ENCODE data around the gene PTGR2.
"Not testable (repeated sequence)": the region's sequence is repeated elsewhere in the genome, so short reads cannot be mapped to it uniquely, and the experiment has no call there.

Gene PTGR2

GRCh38 chr14:73887694-73888459 lies 36.2 kb downstream of the PTGR2 start:
- DNase-seq, result no peak

DNA sequence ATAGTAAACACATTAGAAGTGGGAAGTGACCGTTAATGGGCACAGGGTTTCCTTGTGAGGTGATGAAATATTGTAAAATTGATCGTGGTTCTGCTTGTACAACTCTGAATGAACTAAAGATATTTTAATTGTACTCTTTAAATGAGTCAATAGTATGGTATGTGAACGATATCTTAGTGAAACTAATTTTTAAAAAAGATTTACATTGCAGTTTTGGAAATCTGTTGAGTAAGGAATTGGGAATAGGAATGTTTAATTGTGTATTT lies 36.8 kb downstream of the PTGR2 start:
- DNase-seq, result no peak

GRCh38 chr14:73888971-73889370 lies 37.3 kb downstream of the PTGR2 start:
- DNase-seq, result no peak

DNA sequence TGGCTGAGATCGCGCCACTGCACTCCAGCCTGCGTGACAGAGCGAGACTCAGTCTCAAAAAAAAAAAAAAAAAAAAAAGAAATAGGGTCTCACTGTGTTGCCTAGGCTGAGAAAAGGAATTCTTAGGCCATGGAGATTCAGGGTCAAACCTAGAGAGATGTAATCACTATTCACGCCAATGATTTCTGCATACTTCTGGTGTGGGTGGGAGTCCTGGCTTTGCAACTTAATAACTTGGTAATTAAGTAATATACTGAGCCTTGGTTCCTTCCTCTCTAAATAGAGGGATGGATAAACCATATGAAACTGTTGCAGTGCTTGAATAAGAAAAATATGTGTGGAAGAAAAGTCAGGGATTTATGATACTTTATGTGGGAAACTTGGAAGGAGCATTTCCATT lies 37.7 kb downstream of the PTGR2 start:
- no peak for DNase-seq

- not testable (repeated sequence) for DNase-seq
These were observed 42.6 kb downstream of the PTGR2 start for GRCh38 chr14:73894180-73894687.

- no peak for DNase-seq
These were observed 44.3 kb downstream of the PTGR2 start for GRCh38 chr14:73895939-73896338.

DNA sequence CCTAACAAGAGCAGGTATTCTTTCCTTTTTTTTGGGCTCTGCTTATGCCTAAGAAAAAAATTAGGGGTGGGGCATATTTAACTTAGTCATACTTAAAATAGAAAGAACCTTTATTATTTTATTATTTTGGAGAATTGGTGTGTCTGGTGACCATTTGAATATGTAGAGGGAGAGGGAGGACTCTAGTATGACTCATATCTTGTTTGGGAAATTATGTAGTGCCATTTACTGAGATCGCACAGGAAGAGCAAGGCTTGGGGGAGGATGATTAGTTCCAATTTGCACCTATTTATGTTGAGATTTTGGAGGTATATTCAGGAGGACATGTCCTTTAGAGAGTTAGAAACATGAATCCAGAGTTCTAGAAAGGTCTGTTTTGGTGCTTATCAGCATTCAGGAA lies 44.9 kb downstream of the PTGR2 start:
- no peak for DNase-seq

DNA sequence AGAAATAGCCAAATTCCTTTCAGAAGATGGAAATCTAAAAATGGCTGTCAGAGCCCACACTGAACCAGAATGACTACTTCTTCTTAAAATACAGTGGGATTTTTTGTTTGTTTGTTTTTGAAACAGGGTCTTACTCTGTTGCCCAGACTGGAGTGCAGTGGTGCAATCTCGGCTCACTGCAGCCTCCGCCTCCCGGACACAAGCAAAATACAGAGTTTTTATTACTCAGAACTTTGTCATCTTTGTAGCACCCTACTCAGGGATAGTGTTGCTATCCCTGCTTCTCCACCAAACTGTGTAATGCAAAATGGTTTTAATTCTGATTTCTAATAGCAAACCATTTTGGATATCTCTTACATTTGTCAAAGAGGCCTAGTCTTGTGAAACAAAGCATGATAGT lies 51.4 kb downstream of the PTGR2 start:
- DNase-seq, result no peak

GRCh38 chr14:73909681-73910080 lies 58.0 kb downstream of the PTGR2 start:
- no peak for DNase-seq

- DNase-seq, result no peak
These were observed 61.6 kb downstream of the PTGR2 start for GRCh38 chr14:73913256-73913655.

DNA sequence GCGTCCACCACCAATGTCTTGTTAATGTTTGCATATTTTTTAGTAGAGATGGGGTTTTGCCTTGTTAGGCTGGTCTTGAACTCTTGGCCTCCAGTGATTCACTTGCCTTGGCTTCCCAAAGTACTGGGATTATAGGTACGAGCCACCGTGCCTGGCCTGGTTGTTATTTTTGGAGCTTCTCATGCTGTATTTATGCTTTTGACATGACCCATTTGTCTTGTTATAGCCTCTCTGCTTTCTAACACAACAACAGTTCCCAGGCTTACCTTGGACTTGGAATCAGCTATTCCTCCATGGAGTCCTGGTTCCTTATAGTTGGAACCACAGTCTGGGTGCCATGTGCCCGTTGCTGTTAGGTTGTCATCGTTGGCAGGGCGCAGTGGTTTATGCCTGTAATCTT lies 64.7 kb downstream of the PTGR2 start:
- DNase-seq, result no peak

- DNase-seq, result not testable (repeated sequence)
These were observed 67.8 kb downstream of the PTGR2 start for GRCh38 chr14:73919457-73919856.

DNA sequence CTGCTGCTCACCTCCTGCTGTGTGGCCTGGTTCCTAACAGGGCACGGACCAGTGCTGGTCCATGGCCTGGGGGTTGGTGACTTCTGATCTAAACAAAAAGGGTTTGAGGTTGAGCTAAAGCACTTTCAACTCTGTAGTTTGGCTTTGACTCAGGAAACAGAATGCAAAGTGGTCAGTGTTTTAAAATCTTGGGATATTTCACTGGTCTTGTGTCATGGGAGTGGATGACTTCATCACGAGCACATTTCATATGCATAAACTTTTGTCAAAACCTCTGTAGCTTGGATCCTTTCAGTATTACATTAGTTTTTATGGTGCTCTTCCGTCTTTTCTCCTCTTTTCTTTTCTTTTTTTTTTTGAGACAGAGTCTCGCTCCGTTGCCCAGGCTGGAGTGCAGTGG lies 72.7 kb downstream of the PTGR2 start:
- DNase-seq, result no peak

Data from NCI-H1048 (cell line).